ENCODE measurements around the gene CFAP61.

DNA sequence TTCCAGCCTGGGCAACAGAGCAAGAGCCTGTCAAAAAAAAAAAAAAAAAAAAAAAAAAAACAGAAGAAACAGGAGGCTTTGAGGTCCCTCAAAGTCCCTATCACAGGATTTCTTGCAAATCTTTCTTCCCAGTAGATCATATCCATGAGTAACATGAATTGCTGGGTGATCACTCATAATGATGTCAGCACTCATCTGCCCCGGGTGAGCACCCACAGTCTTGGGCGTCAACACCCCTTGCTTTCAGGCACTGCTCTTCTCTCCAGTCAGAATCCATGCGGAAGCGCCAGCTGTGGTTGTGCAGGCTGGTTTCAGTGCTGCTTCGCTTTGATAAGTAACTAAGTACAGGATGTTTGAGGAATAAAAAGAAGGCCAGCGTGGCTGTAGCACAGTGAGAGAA, 275.4 kb downstream of the CFAP61 start:
- TF ChIP-seq FOXM1 (IDR thresholded peaks at IDR 0.05; ENCODE audit: low read depth) (no peak), MXI1 (IDR thresholded peaks at IDR 0.05; ENCODE audit: low read depth, low read length) (no peak), SMC3 (IDR thresholded peaks at IDR 0.05; ENCODE audit: low read depth, low read length) (no peak), RFX5 (IDR thresholded peaks at IDR 0.05; ENCODE audit: low read length) (no peak), EZH2phosphoT487 (IDR thresholded peaks at IDR 0.05; ENCODE audit: borderline replicate concordance, low read depth) (no peak), POLR2AphosphoS5 (IDR thresholded peaks at IDR 0.05; ENCODE audit: low read depth, low read length) (no peak), GATA2 (CRISPR knock-in tag; IDR thresholded peaks at IDR 0.05) (no peak), TEAD4 (IDR thresholded peaks at IDR 0.05; ENCODE audit: borderline replicate concordance, insufficient read depth) (no peak)
- TF ChIP-seq, protein P1, sequence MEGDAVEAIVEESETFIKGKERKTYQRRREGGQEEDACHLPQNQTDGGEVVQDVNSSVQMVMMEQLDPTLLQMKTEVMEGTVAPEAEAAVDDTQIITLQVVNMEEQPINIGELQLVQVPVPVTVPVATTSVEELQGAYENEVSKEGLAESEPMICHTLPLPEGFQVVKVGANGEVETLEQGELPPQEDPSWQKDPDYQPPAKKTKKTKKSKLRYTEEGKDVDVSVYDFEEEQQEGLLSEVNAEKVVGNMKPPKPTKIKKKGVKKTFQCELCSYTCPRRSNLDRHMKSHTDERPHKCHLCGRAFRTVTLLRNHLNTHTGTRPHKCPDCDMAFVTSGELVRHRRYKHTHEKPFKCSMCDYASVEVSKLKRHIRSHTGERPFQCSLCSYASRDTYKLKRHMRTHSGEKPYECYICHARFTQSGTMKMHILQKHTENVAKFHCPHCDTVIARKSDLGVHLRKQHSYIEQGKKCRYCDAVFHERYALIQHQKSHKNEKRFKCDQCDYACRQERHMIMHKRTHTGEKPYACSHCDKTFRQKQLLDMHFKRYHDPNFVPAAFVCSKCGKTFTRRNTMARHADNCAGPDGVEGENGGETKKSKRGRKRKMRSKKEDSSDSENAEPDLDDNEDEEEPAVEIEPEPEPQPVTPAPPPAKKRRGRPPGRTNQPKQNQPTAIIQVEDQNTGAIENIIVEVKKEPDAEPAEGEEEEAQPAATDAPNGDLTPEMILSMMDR (IDR thresholded peaks at IDR 0.05): no peak
- TF ChIP-seq, protein P2, sequence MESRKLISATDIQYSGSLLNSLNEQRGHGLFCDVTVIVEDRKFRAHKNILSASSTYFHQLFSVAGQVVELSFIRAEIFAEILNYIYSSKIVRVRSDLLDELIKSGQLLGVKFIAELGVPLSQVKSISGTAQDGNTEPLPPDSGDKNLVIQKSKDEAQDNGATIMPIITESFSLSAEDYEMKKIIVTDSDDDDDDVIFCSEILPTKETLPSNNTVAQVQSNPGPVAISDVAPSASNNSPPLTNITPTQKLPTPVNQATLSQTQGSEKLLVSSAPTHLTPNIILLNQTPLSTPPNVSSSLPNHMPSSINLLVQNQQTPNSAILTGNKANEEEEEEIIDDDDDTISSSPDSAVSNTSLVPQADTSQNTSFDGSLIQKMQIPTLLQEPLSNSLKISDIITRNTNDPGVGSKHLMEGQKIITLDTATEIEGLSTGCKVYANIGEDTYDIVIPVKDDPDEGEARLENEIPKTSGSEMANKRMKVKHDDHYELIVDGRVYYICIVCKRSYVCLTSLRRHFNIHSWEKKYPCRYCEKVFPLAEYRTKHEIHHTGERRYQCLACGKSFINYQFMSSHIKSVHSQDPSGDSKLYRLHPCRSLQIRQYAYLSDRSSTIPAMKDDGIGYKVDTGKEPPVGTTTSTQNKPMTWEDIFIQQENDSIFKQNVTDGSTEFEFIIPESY (IDR thresholded peaks at IDR 0.05; ENCODE audit: borderline replicate concordance, low read depth): no peak
